Mucosa of stomach (tissue), 1 donor: ENCODE results near the gene KIAA1328.
"Not testable (repeated sequence)": the region's sequence is repeated elsewhere in the genome, so short reads cannot be mapped to it uniquely, and the experiment has no call there.

Experiments used
- H3K27me3 ChIP-seq: one replicate; pipeline ENCODE4 v1.7.0; 2013; ENCODE audit warnings: mild to moderate bottlenecking, low read length; ENCODE audit not compliant: control insufficient read depth, insufficient read depth
- H3K36me3 ChIP-seq: one replicate; pipeline ENCODE4 v1.7.0; 2013; ENCODE audit warnings: low read length; ENCODE audit not compliant: control insufficient read depth, insufficient read depth
- H3K4me1 ChIP-seq: one replicate; pipeline ENCODE4 v1.7.0; 2013; ENCODE audit warnings: mild to moderate bottlenecking, low read length; ENCODE audit not compliant: control insufficient read depth, insufficient read depth
- H3K4me3 ChIP-seq: one replicate; pipeline ENCODE4 v1.7.0; 2013; ENCODE audit warnings: low read length
- H3K9ac ChIP-seq: one replicate; pipeline ENCODE4 v1.7.0; 2013; ENCODE audit warnings: mild to moderate bottlenecking, low read length, moderate library complexity
- H3K9me3 ChIP-seq: one replicate; pipeline ENCODE4 v1.7.0; 2013; ENCODE audit warnings: mild to moderate bottlenecking, low read length, moderate library complexity; ENCODE audit not compliant: control insufficient read depth
- donor health status: Pancreatic carcinoma.

Gene KIAA1328

GRCh38 chr18:36890598-36890997, 61.7 kb downstream of the KIAA1328 start:
- Histone ChIP-seq H3K4me1 (no peaks in the 10 kb centered on the region), H3K36me3 (no peaks in the 10 kb centered on the region), H3K27me3 (no peaks in the 10 kb centered on the region), H3K9me3 (no peaks in the 10 kb centered on the region), H3K4me3 (no peak overlapping the region), H3K9ac (no peak overlapping the region)

GRCh38 chr18:36893227-36893626, 64.3 kb downstream of the KIAA1328 start:
- Histone ChIP-seq H3K4me3 (no peak overlapping the region), H3K27me3 (no peaks in the 10 kb centered on the region), H3K9ac (no peak overlapping the region), H3K9me3 (no peaks in the 10 kb centered on the region), H3K36me3 (no peaks in the 10 kb centered on the region), H3K4me1 (no peaks in the 10 kb centered on the region)

GRCh38 chr18:36895606-36896005, 66.7 kb downstream of the KIAA1328 start:
- no peaks in the 10 kb centered on the region for H3K36me3 ChIP-seq

GRCh38 chr18:36897253-36897652, 68.3 kb downstream of the KIAA1328 start:
- H3K36me3 ChIP-seq: no peaks in the 10 kb centered on the region
- no peaks in the 10 kb centered on the region for H3K9me3 ChIP-seq
- no peak overlapping the region for H3K4me3 ChIP-seq
- H3K9ac ChIP-seq: no peak overlapping the region
- H3K4me1 ChIP-seq: no peaks in the 10 kb centered on the region
- no peaks in the 10 kb centered on the region for H3K27me3 ChIP-seq

More at GRCh38 chr18:36895606-36896005, 66.7 kb downstream of the KIAA1328 start:
- Histone ChIP-seq H3K27me3 (no peaks in the 10 kb centered on the region), H3K9me3 (no peaks in the 10 kb centered on the region), H3K4me3 (no peak overlapping the region), H3K9ac (no peak overlapping the region), H3K4me1 (no peaks in the 10 kb centered on the region)

GRCh38 chr18:36899289-36899688, 70.4 kb downstream of the KIAA1328 start:
- Histone ChIP-seq H3K4me3 (no peak overlapping the region), H3K9ac (no peak overlapping the region), H3K27me3 (no peaks in the 10 kb centered on the region)

GRCh38 chr18:36900466-36900865, 71.5 kb downstream of the KIAA1328 start:
- Histone ChIP-seq H3K27me3 (no peaks in the 10 kb centered on the region), H3K9ac (no peak overlapping the region), H3K4me3 (no peak overlapping the region), H3K4me1 (no peaks in the 10 kb centered on the region), H3K9me3 (no peaks in the 10 kb centered on the region), H3K36me3 (no peaks in the 10 kb centered on the region)

More at GRCh38 chr18:36899289-36899688, 70.4 kb downstream of the KIAA1328 start:
- no peaks in the 10 kb centered on the region for H3K36me3 ChIP-seq
- H3K9me3 ChIP-seq: no peaks in the 10 kb centered on the region
- H3K4me1 ChIP-seq: no peaks in the 10 kb centered on the region

- Histone ChIP-seq H3K4me1 (no peaks in the 10 kb centered on the region), H3K27me3 (no peaks in the 10 kb centered on the region), H3K4me3 (no peak overlapping the region), H3K36me3 (no peaks in the 10 kb centered on the region), H3K9me3 (no peaks in the 10 kb centered on the region), H3K9ac (no peak overlapping the region)
These were observed 72.4 kb downstream of the KIAA1328 start for GRCh38 chr18:36901277-36901701.

- Histone ChIP-seq H3K4me1 (no peaks in the 10 kb centered on the region), H3K9me3 (no peaks in the 10 kb centered on the region), H3K4me3 (no peak overlapping the region), H3K27me3 (no peaks in the 10 kb centered on the region), H3K36me3 (no peaks in the 10 kb centered on the region), H3K9ac (no peak overlapping the region)
These were observed 74.4 kb downstream of the KIAA1328 start for GRCh38 chr18:36903215-36903928.

GRCh38 chr18:36905571-36905970, 76.6 kb downstream of the KIAA1328 start:
- H3K4me1 ChIP-seq: no peaks in the 10 kb centered on the region

GRCh38 chr18:36909282-36909681, 80.4 kb downstream of the KIAA1328 start:
- H3K9me3 ChIP-seq, H3K27me3 ChIP-seq, H3K36me3 ChIP-seq, H3K9ac ChIP-seq, H3K4me3 ChIP-seq, H3K4me1 ChIP-seq: not testable (repeated sequence)

More at GRCh38 chr18:36905571-36905970, 76.6 kb downstream of the KIAA1328 start:
- no peaks in the 10 kb centered on the region for H3K36me3 ChIP-seq
- H3K27me3 ChIP-seq: no peaks in the 10 kb centered on the region
- no peak overlapping the region for H3K9ac ChIP-seq
- no peak overlapping the region for H3K4me3 ChIP-seq
- H3K9me3 ChIP-seq: no peaks in the 10 kb centered on the region

- Histone ChIP-seq H3K36me3 (no peaks in the 10 kb centered on the region), H3K4me1 (no peaks in the 10 kb centered on the region), H3K4me3 (no peak overlapping the region), H3K9me3 (no peaks in the 10 kb centered on the region), H3K27me3 (no peaks in the 10 kb centered on the region), H3K9ac (no peak overlapping the region)
These were observed 84.0 kb downstream of the KIAA1328 start for GRCh38 chr18:36912887-36913286.

- no peaks in the 10 kb centered on the region for H3K36me3 ChIP-seq
These were observed 89.0 kb downstream of the KIAA1328 start for GRCh38 chr18:36917907-36918306.

GRCh38 chr18:36929601-36930000, 100.7 kb downstream of the KIAA1328 start:
- Histone ChIP-seq H3K9me3 (no peaks in the 10 kb centered on the region), H3K36me3 (no peaks in the 10 kb centered on the region), H3K4me1 (no peaks in the 10 kb centered on the region), H3K4me3 (no peak overlapping the region), H3K27me3 (no peaks in the 10 kb centered on the region), H3K9ac (no peak overlapping the region)

More at GRCh38 chr18:36917907-36918306, 89.0 kb downstream of the KIAA1328 start:
- Histone ChIP-seq H3K4me1 (no peaks in the 10 kb centered on the region), H3K27me3 (no peaks in the 10 kb centered on the region), H3K4me3 (no peak overlapping the region), H3K9me3 (no peaks in the 10 kb centered on the region), H3K9ac (no peak overlapping the region)
